HG03378 (cell line): Measurements from ENCODE around the gene CASP1.
"Not testable (repeated sequence)": the region's sequence is repeated elsewhere in the genome, so short reads cannot be mapped to it uniquely, and the experiment has no call there.

Experiments used
- ATAC-seq: cut with Tn5 transposase; IDR thresholded peaks from one replicate; pipeline ENCODE4 v1.9.1; 2021; ENCODE audit warnings: mild to moderate bottlenecking, moderate library complexity; ENCODE audit not compliant: unreplicated experiment

The CASP1 gene

DNA sequence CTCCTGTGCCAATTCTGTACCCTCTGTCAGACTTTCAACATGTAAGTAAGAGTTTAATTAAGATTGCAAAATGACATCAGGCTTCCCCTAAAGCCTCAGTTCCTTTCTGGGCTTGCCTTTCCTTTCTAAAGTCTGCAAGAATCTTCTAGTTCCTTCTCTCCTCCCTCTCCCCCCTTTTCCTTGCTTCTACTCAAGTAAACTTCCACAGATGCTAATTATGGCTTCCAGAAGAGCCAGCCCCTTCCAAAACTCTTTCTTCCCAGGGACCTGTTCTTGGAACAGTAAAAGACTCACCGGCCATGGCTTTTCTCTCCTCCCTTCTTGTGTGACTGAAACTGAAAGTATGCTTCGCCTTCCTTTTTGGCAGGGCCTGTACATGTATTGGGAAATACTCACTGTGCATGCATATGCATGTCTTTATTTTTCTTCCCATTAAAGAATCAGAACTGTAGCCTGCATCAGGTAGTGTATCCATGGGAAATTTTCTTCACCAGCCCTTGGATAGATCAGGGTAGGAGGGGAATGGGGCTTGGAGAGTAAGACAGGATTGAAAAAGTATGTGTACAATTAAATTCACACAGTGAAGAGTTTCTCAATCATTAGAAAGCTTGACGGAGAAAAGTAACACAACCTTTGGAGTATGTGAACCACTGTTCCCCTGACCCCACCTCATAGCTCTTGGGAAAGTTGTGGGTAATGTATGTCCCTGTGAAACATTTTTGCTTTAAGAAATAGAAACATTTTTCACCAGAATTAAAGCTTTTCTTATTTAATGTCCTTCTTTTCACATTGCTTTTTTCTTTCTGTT lies at the start of gene CASP1:
TSS of gene CASP1 (minus strand) at position 332 of the 808 bp plus-strand sequence. CDS start at position 301, 31 bp downstream.
- ATAC-seq = peak; percentile 100

DNA sequence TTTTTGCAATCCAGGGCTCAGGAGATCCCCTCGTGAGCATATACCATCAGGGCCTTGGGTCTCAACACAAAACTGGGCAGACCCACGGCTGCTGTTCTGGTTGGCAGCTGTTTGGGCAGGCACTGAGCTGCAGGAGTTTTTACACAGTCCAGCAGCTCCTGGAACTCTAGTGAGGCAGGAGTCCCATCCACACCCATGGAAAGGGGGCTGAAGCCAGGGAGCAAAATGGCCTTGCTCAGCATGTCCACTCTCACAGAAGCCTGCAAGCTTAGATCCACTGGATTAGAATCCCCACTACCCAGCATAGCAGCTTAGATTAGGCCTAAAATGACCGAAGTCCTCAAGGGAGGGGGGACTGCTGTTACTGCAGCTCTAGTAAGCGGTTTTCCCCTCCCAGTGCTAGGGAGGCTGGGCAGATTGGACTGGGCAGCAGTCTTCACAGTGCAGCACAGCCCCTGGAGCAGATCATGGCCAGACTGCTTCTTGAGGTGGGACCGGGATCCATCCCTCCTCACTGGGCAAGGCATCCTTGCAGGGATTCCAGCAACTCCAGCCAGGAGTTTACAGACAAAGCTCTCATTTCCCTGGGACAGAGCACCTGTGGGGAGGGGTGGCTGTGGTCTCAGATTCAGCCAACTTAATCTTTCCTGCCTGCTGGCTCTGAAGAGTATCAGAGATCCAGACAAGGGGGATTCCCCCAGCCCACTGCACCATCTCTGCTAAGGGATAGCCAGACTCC lies 46.6 kb upstream of the CASP1 start:
- no peak for ATAC-seq

DNA sequence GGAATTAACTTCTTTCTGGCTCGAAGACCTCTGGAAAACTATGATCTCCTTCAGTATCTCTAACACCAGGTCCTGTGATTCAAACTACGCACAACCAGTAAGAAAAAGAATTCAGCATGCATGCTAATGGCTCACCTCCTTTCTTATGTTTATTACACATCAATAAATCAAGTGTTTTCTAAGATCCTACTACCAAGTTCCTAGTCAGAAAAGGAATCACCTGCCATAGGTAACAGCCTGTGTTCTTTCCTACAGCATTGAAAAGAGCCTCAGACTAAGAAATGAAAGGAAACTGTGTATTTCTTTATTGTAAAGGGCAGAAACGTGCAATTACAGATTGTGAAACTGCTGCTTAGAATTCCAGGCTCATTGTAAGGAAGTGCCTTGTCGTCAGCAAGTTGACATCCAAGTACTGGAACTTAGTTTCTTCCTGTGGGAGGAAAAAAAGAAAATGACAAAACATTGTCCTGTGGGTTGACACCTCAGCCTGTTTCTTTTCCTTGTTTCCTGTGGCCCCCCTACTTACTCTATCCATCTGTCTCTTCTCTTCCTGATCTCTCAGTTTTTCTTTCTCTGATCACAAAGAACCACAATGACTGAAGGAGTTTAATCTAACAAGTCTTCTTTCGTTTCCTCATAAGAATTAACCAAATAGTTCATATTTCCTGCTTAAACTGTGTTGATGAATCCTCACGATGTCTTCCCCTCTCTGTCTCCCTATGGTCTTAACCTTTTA lies 45.4 kb upstream of the CASP1 start:
- not testable (repeated sequence) for ATAC-seq

DNA sequence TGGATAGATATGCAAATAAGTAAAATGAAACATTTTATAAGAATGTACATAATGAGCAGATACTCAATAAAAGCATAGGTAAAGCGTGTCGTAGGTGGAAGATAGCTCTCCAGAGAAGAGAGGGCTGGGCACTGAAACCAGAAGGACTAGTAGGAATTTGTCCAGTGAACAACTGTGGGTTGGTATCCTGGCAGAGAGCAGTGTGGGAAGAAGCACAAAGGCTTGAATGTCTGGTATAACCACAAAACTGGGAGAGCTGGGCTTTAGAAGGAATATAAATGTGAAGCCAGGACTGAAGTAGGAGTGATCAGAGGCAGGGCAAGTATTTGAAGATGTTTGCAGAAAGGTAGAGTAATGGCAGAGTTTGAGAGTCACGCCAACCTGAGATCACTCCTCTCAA lies 43.3 kb upstream of the CASP1 start:
- ATAC-seq = no peak

DNA sequence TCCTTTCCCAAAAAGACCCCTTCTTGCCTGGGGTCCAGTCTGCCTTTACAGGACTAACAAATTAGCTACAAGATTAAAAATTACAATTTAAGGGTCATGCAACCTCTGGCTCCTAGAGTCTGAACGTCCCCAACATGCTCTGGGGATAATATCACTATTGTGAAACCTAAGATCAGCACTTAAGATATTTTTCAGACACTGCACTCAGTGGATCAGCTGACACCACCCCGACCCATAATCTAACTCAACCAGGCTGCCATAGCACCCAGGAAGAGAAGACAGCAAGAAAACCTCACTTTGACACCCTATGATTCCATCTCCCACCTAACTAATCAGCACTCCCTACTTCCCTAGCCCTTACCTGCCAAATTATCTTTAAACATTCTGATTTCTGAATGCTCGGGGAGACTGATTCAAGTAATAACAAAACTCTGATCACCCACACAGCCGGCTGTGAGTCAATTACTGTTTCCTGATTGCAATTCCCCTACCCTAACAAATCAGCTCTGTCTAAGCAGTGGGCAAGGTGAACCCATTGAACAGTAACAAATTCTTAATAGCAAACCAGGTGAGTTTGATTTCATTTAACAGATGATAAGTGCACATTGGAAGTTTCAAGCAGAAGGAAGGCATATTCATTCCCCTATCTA lies 42.3 kb upstream of the CASP1 start:
- ATAC-seq = peak; percentile 83

DNA sequence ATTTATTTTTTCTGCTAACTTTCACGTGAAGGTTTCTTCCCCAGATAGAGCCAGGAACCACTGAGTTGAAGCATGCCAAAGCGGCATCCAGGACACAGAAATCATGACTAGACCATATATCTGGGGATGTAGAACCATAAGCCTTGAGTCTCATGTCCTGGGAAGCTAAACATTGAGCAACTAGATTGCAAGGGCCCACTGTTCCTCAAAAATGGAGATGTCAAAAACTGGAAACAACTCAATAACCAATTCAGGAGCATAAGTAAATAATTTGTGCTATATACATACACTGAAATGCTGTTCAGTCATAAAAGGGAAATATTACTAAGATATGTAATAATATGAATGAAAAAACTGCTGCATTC lies 39.2 kb upstream of the CASP1 start:
- no peak for ATAC-seq

DNA sequence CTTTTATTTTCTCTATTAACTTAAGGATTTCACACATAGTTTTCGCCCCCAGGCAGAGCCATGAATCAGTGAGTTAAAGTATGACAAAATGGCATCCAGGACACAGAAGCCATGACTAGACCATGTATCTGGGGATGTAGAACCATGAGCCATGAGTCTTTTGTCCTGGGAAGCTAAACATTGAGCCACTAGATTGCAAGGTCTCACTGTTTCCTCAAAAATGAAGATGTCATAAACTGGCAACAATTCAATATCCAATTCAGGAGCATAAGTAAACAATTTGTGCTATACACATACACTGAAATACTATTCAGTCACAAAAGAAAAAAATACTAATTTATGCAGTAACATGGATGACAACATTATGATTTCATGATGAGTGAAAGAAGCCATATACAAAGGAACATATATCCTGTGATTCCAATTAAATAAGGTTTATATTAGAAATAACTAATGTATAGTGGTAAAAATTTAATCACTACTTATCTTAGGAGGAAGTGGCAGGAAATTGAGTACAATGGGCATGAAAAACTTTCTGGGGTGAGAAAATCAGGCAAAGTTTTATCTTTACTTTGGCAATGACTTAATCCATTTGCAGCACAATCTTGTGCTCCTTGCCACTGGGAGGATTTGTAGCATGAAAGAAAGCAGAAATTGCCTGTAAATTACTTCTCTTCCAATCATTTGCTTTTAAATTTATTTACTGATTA lies 38.7 kb upstream of the CASP1 start:
- no peak for ATAC-seq

DNA sequence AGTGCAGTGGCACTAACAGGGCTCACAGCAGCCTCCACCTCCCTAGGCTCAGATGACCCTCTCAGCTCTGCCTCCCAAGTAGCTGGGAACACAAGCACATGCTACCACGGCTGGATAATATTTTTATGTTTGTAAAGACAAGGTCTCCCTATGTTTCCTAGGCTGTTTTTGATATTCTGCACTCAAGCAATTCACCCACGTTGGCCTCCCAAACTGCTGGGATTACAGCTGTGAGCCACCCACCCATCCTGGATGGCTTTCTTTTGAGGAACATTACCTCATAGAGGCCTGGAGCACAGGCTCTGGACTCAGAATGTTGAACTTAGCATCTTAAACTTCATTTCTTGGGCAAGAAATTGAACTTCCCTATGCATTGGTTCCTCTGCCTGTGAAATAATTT lies 37.1 kb upstream of the CASP1 start:
- not testable (repeated sequence) for ATAC-seq

DNA sequence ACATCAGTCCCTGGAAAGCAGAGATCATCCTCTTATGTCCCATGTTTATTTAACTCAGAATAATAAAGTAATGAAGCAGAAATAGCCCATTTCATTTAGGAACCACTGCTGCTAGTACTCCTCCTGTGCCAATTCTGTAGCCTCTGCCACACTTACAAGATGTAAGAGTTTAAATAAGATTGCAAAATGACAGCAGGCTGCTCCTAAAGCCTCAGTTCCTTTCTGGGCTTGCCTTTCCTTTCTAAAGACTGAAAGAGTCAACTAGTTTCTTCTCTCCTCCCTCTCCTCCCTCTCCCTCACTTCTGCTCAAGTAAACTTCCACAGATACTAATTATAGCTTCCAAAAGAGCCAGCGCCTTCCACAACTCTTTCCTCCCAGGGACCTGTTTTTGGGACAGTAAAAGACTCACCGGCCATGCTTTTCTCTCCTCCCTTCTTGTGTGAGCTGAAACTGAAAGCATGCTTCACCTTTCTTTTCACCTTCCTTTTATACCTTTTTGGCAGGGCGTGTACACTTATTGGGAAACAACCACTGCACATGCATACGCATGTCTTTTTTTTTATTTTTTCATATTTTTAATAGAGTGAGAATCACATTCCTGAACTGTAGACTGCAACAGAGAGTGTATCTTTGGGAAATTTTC lies 36.3 kb upstream of the CASP1 start:
- ATAC-seq = no peak

DNA sequence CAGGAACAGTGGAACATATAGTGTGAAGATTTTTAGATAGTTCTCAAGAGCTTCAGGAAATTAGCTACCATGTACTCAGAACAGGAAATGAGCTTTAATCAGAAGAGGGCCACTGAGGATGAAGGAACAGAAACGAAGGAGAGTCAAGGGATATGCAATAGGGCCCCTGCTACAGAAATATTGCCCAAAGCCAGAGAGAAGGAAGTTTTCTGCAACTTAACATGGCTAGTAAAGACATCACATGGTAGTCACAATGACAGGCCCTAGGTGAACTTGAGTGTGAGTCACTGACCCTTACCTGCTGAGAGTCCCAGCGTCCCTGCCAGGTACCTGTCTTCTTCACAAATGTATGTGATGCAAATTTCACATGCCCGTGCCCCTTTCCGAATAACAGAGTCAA lies 35.4 kb upstream of the CASP1 start:
- no peak for ATAC-seq

DNA sequence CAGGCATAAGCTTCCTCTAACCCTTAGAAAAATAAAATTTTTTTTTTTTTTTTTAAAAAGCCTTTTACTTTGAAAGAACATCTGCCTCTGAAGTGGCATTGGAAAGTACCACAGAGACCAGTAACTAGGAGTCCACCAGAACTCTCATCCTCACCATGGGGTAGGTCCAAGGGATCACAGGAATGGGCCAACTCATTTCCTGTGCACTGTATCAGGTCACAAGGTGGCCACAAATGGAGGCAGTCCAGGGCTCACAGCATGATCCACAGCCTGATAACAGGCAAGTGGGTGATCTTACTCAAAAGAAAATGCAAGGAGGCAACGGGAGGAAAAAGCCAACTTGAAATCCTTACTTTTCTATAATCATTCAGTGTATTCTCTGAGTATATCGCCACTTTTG lies 34.8 kb upstream of the CASP1 start:
- not testable (repeated sequence) for ATAC-seq

DNA sequence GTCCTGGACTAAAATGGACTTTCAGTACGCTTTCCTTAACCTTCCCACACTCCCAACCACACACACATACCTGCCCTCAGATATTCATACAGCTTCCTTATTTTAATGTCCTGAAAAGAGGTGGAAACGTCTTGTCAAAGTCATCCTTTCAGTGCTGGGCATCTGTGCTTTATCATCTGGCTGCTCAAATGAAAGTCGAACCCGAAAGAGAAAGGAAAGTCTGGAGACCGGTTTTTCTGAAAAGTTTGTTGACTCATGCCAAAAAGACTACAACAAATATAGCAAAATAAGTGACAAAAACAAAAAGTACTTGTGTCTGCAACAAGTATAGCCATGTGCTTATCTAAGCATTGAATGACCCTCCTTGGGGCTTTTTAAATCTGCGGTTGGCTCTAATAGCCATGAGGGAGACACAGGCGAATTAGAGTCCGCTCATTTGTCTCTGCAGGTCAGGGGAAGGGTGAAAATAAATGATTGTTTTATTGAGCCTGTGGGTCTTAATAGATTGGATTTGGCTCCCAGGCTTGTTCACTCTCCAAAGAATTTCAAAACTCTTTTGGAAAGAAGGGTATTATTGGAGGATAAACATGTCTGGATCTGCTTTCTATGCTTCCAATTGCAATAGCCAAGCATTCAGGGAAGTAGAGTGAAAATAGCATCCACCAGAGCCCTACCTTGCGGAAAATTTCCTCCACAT lies 28.4 kb upstream of the CASP1 start:
- ATAC-seq = not testable (repeated sequence)

DNA sequence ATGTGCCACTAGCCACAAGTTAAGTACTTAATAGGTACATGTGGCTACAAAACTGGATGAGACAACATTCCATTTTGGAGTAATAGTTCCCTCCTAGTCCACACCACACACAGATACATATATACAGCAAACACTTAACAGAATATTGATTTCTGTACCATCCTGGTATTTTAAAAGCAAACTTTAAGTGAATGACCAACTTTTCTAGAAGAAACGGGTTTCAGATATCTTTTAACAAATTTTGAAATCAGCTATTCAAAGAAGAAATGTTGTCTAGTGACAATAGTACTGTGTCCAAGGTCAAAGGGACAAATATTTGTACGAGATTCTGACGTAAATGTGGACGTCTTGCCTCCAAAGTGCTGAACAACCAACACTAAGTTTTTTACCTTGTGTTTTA lies 22.5 kb upstream of the CASP1 start:
- no peak for ATAC-seq

DNA sequence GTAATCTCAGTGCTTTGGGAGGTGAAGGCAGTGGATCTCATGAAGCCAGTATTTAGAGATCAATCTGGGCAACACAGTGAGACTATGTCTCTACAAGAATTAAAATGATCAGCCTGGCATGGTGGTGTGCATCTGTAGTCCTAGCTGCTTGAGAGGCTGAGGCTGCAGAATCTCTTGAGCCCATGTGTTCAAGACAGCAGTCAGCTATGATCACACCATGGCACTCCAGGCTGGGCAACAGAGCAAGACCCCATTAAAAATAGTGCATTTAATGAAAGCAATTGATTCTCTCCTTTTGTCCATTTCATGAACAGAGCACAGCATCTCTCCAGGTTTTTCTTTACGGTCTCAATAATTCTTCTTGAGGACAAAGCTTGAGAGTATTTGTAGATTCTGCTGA lies 21.5 kb upstream of the CASP1 start:
- ATAC-seq = no peak

DNA sequence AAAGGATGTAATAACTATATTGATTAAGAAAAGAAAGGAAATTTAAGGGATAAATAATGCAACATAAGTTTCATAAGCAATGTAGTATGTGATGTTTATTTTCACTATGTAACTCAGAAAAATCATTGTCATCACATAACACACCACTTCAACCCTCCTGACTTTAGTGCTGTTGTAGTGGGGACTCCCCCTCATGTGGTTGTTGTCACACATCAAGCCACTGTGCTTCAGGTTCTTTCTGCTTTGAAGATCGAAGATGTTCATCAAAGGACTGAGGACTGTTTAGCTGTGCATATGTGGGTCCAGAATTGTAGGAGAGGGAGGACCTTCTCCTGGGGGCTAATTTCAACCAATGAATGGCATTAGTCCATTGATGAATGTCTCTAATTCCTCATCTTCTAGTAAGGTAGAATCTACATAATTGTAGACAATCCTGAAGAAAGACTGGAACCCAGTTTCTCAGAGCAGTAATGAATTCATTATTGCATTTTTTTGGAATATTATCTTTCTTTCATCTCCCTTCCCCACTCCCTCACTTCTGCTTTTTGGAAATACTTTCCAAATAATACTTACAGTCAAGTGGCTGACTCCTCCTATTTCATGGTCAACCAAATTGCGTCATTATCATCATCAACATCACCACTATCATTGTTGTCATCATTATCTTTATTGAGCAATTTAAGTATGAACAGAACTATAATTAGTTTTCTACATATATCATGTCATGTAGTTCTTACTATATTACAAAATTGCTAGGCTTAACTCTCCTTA lies 20.0 kb upstream of the CASP1 start:
- ATAC-seq = no peak

DNA sequence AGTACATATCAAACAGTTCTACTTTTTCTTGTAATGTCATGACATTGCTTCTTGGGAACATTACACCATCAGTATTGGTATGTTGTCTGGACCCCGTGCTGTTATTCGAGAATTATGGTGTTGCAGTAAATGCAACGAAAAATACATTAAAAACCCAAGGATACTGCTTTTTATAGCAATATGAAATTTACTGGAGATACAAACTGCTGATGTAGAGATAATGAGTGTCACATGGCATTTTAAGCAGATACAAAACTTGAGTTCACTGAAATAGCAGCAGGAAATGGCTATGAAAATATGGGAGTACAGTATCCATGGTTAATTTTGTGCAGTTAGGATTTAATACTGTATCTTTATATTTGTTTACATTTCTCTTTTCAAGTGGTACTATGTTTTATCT lies 17.5 kb upstream of the CASP1 start:
- no peak for ATAC-seq

DNA sequence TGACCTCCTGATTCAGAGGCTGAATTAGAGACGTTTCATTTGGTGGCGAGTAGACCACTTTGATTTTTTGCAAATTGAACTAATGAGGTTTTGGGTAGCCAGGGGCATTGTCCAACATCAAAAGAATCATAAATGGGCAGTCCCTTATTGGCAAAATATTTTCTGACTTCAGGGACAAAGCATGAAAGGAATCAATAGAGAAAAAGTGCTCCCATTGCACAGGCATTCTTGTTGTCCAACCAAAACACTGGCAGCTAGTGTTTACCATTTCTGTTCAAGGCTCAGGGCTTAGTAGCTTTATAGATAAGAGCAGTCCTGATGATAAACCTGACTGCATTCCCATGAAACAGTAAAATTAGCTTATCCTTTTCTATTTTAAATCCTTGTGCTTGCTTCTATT lies 16.6 kb upstream of the CASP1 start:
- no peak for ATAC-seq

DNA sequence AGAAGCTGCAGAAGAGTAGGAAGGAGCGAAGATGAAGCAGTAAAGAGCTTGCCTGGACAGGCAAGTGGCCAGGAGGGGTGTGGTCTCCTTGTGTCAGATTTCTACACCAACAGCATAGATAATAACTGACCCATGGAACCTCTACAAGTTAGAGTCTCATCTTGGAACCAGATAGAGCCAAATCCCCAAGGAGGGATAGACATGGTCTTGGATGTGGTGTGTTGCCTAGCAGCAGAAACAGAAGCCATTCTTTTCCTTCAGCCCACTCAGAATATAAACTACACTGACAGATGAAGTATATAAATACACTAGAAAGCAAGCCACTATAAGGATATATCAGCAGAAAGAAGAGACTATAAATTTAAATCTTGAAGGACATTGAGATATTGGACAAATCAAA lies 14.5 kb upstream of the CASP1 start:
- no peak for ATAC-seq
